ENCODE data around the gene PLXNB3. TPM values are rescaled to one million over a fixed set of nuclear protein-coding genes. Genes with fewer than 3 reads are reported as not detected.
"Not testable (repeated sequence)": the region's sequence is repeated elsewhere in the genome, so short reads cannot be mapped to it uniquely, and the experiment has no call there.

Gene PLXNB3
- total RNA-seq, 1 donor from 2014 or later: 7.6 TPM

DNA sequence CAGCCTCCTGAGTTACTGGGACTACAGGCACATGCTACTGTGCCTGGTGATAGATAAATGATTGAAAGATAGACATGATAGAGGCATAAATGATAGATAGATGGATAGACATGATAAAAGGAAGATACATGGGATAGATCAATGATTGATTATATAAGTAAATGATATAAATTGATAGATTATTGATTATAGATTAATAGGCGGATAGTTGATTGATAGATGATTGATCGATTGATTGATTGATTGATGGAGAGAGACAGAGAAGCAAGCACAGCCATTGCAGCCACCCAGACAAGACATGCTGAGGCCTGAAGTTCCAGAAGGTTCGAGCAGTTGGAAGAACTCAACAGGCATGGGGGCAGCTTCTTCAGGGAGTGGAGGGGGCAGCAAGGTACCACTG, 17.7 kb upstream of the PLXNB3 start:
- intact Hi-C loops (cut with DNase I): no loop called here

DNA sequence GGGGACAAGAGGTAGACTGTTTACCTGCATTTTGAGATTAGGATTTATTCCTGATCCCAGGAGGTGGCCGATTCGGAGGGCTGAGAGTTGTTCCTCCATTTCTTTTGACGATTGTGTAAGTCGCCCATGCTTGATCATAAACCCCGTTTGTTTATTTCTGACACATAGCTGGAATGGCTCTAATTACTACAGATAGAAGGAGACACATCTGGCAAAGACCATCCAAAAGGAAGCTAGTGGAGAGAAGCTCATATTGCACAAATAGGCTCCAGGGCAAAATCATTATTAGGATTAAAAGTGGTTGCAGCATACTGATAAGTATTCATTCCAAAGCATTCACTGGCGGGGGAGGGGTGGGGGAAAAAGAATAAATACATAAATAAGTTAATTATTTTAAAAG, 17.1 kb upstream of the PLXNB3 start:
- intact Hi-C loops (cut with DNase I): not testable (repeated sequence)
- DNase-seq (ENCODE audit: low spot score): peak; percentile 2

More for the DNA sequence above, 17.7 kb upstream of the PLXNB3 start:
- DNase-seq (ENCODE audit: low spot score): peak; percentile 1

DNA sequence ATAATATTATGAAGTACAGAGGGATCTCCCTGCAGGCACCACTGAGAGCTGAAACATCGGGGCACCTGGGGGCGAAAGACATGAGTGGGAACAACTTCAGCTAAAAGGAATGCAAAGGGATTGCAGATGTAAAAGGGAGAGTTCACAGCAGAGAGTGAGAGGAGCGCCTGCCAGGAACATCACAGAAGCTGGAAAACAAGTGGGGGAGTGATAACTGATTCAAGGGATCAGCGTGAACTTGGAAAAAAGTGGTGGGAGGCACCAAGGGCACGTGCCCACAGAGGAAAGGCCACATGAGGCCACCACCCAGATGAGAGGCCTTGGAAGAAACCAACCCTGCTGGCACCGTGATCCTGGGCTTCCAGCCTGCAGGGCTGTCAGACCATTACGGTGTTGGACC, 15.0 kb upstream of the PLXNB3 start:
- DNase-seq (ENCODE audit: low spot score): peak; percentile 55
- intact Hi-C loops (cut with DNase I): not testable (repeated sequence)

DNA sequence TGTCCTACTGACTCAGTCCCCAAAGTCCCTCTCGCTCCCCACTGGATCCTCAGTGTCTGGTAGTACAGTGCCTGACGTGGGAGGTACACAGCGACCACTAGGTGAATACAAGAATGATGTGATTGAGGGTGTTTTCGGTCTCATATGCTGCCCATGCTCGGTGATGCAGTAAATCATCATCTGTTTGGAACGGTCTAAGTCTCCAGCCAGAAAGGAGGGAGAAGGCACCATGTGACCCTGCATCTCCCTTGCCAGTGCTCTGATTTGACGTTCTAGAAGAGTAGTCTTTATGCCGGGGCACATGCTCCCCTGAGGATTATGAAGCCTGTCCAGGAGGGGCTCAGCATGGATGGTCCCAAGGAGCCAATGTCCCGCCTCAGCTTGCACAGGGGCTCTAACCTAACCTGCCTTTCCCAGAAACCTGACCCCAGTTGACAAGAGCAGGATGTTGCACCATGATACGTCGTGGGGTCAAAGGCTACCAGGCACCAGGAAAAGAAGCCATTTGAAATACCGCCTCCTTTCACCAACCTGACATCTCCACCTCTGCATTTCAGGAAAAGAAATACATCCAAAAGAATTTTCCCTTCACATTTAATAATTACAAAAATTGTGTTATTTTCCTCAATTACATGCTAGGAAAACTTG, 13.8 kb upstream of the PLXNB3 start:
- intact Hi-C loops (cut with DNase I): no loop called here

GRCh38 chrX:153755136-153755535, 8.9 kb upstream of the PLXNB3 start:
- intact Hi-C loops (cut with DNase I): no loop called here
- DNase-seq (ENCODE audit: low spot score): peak; percentile 12

More for the DNA sequence above, 13.8 kb upstream of the PLXNB3 start:
- DNase-seq (ENCODE audit: low spot score): peak; percentile 39

- intact Hi-C loops (cut with DNase I): loop anchor here (2.0 kb wide), 1 partner anchor 191 kb away; no protein-coding TSS in a partner anchor
- no peak for DNase-seq (ENCODE audit: low spot score)
Measured at GRCh38 chrX:153761863-153762262, 2.2 kb upstream of the PLXNB3 start.

GRCh38 chrX:153762626-153763173, 1.3 kb upstream of the PLXNB3 start:
- no peak for DNase-seq (ENCODE audit: low spot score)
- intact Hi-C loops (cut with DNase I): loop anchor here (2.0 kb wide), 1 partner anchor 190 kb away; no protein-coding TSS in a partner anchor

DNA sequence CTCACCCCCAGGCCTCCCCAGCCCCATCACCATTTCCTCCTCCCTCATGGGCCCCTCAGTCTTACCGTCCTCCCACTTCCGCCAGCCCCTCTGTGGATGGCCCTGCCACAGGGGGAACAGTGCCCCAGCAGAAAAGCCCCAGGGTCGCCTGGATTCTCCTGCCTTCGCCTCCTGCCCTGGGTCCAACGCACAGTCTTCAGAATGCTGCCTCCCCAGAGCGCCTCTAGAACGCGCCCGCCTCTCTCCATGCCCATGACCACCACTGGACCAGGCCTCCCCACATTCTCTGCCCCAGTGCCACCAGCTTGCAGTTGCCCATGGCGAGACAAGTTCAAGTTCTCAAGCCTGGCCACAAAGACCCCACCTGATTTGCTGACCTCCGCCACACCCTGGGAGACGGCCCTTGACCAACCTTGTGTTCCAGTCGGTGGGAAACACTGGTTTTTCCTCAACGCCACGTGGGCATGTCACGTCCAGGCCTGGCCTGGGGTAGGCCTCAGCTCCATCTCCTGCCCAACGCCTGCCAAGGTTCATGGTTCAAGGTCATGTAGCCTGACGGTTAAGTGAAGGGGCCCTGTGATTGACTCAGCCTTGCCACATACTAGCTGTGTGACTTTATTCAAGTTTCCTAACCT, 634 bp upstream of the PLXNB3 start:
- DNase-seq (ENCODE audit: low spot score): no peak
- intact Hi-C loops (cut with DNase I): loop anchor here (2.0 kb wide), 1 partner anchor 189 kb away; no protein-coding TSS in a partner anchor

GRCh38 chrX:153764786-153765137, 713 bp downstream of the PLXNB3 start:
- no peak for DNase-seq (ENCODE audit: low spot score)
- intact Hi-C loops (cut with DNase I): no loop called here

GRCh38 chrX:153765138-153766079, 1.4 kb downstream of the PLXNB3 start:
- no peak for DNase-seq (ENCODE audit: low spot score)
- intact Hi-C loops (cut with DNase I): no loop called here

DNA sequence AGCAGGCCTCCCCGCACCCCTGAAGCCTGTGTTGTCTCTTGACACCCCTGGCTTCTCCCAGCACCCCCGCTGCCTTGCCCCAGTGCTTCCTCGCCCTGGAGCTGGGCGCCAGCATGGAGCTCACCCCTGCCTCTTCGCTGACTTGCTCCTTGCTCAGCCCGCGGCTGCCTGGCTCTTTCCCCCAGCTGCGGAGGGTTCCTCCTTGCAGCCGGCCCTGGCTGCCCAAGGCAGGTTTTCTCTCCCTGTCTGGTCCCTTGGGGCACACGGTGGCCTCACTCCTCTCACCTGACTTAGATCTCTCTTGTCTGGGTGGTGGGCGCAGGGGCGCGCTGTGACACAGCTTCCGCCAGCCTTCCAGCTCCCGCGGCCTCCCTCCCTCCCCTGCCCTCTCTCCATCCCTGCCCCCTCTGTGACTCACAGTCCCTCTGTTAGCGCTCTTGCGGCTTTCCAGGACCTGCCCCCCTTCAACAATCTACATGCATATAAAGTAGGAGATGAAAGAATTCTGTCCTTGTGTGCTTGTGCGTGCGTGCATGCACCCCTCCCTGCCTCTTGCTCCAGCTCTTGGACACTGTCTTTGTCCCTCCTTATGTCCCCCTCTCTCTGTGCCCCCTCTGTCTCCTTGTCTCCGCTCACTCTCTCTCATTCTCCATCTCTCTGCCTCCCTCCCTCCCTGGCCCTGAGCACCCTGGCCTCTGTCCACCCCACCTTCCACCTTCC, 2.2 kb downstream of the PLXNB3 start:
- intact Hi-C loops (cut with DNase I): no loop called here
- no peak for DNase-seq (ENCODE audit: low spot score)

- DNase-seq (ENCODE audit: low spot score): no peak
- intact Hi-C loops (cut with DNase I): no loop called here
Measured at GRCh38 chrX:153766871-153767673, 3.0 kb downstream of the PLXNB3 start.

DNA sequence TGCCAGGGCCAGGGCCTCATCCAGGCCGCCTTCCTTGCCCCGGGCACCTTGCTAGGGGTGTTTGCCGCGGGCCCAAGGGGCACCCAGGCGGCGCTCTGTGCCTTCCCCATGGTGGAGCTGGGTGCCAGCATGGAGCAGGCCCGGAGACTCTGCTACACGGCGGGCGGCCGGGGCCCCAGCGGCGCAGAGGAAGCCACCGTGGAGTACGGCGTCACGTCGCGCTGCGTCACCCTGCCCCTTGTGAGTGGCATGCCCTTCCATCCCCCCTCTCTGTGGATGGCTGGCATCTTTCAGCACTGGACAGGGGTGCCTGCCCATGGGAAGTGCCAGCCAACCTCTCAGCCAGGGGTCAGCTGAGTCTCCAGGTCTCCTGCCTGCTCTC, 3.6 kb downstream of the PLXNB3 start:
- no peak for DNase-seq (ENCODE audit: low spot score)
- intact Hi-C loops (cut with DNase I): no loop called here

DNA sequence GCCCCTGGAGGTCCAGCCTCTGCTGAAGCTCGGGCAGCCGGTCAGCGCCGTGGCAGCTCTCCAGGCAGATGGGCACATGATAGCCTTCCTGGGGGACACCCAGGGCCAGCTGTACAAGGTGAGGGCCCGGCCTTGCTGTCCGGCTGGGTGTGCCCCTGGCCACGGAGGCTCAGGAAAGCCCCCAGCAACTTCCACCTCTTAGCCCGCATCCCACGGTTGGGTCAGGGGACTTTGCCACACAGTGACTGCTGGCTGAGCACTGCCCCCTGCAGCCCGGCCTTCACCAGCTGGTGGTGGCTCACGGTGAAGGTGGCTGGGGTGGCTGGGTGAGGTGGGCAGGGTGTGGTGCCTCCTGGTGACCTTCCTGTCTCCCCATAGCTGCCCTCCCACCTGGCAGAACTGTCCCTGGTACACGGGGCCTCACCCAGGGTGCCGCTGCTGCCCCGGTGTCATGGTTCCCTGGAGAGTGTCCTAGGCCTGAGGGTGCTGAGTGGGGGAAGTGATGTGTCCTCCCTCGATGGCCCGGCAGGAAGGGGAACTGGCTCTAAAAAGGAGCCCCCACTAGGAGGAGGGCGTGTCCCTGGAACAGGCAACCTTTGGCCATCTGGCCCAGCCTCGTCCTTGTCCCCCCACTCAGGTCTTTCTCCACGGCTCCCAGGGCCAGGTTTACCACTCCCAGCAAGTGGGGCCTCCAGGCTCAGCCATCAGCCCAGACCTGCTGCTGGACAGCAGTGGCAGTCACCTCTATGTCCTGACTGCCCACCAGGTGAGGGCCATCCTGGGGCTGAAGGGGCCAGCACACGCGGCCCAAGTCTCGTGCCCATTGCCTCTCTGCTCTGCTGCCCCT, 4.5 kb downstream of the PLXNB3 start:
- intact Hi-C loops (cut with DNase I): no loop called here
- DNase-seq (ENCODE audit: low spot score): no peak

- DNase-seq (ENCODE audit: low spot score): no peak
- intact Hi-C loops (cut with DNase I): no loop called here
Measured at GRCh38 chrX:153769158-153769864, 5.3 kb downstream of the PLXNB3 start.

DNA sequence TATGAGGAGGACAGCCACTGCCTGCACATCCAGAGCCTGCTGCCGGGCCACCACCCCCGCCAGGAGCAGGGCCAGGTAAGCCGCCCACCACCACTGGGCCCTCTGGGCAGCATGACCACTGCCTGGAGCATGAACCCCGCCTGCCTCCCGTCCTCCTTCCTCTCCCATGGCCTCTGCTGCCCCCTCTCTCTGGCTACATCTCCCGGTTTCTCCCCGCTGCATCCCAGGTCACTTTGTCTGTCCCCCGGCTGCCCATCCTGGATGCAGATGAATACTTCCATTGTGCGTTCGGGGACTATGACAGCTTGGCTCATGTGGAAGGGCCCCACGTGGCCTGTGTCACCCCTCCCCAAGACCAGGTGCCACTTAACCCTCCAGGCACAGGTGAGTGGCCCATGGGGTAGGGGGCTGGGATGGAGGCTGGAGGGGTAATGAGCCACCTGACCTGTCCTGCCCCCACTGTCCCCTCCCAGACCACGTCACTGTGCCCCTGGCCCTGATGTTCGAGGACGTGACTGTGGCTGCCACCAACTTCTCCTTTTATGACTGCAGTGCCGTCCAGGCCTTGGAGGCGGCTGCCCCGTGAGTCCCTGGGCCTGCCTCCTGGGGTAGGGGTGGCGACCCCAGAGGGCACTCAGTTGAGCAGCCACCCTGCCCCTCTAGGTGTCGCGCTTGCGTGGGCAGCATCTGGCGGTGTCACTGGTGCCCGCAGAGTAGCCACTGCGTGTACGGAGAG, 6.0 kb downstream of the PLXNB3 start:
- DNase-seq (ENCODE audit: low spot score): no peak
- intact Hi-C loops (cut with DNase I): no loop called here

Data from cardiac septum (tissue), 1 donor.